NCI-H1105 treated with DMSO at 0.1 percent for 48 hours (cell line): ENCODE results near the gene NAALADL2.

Experiments
- DNase-seq: peaks from one replicate; lab custom pipeline; 2025; lab: John Stamatoyannopoulos, UW

NAALADL2 gene

DNA sequence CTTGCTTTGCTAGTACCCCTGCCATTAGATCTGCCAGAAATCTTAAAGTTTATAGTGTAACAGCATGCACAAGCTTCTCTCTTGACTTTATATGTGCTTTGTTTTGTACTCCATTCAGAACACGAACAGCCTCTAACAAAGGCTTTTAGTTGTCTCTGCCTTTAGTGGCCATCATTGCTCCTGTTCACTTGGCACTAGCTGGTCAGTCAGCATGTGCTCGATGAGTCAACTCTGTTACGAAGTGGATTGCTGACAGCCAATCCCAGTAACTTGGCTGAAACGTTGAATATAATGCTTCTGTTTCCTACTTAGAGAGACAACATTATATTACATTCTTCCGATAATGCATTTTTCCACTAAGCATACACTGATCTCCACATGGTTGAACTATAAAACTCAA lies 349.2 kb downstream of the NAALADL2 start:
- no peak for DNase-seq

DNA sequence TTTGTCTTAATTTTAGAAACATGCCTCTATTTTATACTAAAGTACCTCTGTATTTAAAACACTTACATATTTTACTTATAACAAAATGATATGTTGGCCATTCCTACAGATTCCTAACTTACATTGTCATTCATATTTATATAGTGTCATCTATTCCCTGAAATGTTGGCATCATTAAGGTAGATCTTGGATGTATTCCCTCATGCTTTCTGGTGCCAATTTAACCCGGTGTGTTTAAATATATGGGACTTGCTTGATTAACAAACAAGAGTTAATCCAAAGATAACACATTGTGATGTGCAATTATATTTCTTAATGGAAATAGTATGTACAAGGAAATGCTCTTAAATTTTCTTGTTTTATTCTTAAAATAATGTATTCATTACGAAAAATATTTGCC lies 352.3 kb downstream of the NAALADL2 start:
- DNase-seq, result no peak

DNA sequence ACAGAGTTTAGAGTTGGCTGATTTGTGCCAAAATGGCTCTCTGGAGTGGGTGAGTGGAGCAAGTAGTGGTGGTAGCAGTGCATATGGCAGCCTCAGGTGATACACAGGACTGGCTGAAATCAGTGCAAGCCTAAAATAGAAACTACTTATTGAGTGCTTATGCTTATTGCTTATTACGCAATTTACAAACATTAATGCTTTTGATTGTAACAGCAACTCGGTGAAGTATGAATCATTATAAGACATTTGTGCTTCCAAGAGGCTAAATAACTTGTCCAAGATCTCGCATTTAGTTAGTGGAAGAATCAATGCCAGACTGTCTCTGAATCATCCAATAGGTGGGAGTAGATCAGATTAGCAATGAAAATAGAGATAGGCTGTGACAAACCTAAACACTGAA lies 353.8 kb downstream of the NAALADL2 start:
- DNase-seq, result no peak

DNA sequence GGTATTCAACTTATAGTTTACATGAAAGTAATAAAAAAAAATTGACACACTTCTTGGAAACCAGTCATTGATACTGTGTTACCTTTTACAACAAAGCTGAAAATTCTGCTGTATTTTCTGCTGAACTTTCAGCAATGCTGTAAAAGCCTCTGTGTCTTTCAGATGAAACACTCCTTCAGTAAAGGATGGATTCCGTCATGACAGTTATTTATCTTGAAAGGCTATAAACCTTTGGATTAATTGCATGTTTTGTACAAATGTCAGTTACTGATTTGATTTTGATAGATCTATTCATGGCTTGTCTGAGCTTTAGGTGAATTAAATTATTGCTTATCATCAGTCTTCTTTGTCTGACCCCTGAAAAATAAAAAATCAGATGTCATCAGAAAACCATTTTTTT lies 355.1 kb downstream of the NAALADL2 start:
- DNase-seq, result no peak

DNA sequence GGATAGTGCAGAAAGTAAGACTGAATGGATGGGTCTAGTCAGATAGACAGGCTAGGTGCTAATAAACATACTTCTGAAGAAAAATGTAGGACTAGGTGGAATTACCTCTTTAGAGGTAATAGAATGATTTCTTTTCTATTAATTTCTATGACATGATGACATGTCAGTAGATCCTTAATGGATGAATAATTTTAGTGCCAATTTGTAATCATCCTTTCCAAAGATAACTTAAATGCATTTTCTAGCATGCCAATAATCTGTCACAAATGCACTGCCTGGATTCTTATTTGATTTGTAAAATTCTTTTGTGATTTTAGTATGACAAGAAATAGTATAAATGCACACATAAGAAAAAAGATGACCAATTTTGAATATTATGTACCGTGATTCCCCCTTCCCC lies 356.7 kb downstream of the NAALADL2 start:
- DNase-seq, result no peak

DNA sequence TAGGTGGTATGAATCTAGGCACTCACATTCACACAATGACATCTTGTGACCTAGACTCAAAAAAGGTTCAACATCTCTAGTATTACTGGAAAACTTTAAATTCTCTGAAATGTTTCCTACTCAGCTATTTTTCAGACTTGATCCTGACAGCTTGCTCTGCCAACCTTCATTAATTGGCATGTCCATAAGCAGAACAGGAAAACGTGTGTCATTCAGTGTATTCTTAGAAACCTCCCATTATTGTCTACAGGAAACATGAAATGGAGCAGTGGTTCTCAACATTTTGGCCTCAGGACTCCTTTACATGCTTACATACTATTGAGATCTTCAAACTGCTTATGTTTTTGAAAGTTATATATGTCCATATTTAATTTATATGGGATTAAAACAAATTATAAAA lies 363.2 kb downstream of the NAALADL2 start:
- no peak for DNase-seq

DNA sequence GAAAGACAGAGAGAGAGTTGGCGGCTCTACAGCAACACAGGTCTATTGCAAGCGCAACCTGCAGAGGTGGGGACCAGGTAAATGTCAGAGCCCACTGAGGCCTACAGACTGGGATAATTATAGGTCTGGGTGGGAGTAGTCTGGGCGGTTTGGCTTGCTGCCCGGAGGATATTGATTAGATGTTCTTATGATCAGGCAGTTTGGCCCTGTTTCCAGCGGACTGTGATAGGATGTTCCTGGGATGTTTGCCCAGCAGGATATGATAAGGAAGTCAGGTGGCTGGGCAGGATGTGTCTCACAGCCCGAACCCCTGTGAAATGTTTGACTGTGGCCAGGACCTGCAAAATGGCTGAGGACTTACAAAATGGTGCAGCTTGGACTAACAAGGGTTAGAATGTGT lies 364.9 kb downstream of the NAALADL2 start:
- DNase-seq, result peak; percentile 80

DNA sequence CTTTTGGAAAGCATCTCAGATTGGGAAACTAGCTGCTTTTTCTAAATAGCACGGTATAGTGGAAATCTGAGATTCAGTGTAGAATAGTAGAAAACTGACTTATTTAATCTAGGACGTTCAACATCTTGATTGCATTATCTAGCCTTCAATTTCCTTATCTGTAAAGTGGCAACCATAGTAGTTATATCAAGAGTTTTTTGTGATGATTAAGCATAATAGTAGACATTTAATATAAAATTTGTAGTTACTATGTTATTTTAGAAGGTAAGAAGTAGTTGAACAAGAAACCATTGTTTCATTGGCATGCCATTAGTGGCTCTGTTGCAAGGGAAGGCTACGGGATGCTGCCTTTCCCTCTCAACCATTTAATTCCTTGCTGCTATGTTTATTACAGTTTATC lies 367.3 kb downstream of the NAALADL2 start:
- DNase-seq, result no peak

DNA sequence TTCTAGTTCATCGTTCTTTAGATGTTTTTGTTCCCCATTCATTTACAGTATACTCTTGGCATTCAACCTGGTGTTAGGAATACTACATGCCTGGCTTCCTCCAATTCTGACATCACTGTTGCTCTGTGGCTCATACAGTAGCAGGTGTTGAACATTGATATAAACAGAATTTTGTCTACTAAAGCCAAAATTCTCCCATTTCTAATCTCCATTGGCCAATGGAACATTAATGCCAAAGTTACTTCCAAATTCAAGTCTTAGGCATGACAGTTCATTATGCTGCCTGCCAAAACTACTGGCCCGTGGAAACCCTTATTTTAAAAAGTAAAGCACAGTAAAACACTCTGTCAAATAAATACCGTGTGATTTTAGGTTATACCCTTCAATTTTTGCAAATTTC lies 368.0 kb downstream of the NAALADL2 start:
- DNase-seq, result no peak

DNA sequence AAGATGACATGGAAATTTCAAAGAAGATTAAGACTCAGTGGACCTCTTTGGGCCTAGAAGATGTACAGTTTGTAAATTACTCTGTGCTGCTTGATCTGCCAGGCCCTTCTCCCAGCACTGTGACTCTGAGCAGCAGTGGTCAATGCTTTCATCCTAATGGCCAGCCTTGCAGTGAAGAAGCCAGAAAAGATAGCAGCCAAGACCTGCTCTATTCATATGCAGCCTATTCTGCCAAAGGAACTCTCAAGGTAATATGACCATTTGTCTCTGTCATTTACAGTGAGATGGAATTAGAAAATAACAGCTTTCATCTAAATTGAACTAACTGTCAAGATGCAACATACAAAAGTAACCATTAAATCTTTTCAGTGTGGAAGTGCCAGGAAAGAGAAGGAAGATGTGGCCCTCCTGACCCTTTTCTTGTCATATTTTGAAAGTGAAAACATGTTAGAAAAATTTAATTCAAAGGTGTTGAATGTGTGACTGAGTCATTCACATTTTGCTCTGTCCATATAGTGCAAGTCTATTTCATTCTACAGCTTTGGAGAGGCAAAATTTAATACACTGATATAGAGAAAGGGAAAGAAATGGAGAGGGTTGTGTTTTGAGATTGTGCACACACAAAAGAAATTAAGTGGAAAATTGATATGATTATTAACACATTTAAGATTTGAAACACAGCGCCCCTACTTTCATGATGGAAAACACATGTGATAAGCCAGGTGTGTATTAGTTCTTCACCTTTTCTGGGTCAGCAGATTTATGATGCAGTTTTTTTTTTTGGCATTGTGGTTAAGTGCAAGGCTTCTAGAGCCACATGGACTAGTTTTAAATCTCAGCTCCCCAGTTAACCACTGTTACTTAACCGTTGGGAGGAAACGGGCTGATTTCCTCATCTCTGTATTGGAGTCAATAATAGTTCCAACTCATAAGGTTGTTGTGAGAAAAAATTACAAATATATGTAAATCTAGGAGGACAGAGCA lies 375.1 kb downstream of the NAALADL2 start:
- no peak for DNase-seq

DNA sequence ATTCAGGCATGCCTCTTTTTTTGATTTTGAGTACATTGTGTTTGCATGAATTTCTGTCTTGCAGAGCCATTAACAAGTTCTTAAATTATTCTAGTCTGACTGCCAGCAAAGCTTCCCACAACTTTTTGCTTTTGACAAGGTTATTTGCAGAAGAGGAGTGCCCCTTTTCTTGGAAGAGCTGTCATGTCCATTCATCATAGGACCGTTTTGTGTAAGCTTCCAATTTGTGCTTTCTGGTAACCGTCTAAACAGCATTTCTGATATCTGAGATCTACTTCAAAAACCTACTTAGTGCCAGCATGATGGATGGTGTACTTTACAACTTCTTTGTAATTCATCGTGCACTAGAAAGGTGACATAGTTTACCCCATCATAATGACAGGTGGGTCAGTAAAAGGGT lies 379.7 kb downstream of the NAALADL2 start:
- peak; percentile 99 for DNase-seq

DNA sequence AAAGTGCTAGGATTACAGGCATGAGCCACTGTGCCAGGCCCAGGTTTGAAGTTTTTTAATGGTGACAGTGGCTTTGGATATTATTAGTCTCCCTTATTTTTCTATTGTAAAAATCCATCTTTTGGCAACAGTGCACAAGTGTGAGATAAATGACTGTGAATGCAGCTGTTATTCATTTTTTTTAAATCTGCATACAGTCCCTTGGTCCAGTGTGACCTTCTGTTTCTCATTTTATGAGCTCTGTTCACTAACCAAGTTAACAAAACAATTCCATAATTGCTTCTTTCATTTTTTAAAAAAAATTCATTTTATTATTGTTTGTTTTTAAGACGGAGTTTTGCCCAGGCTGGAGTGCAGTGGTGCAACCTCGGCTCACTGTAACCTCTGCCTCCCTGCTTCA lies 381.8 kb downstream of the NAALADL2 start:
- DNase-seq, result no peak

DNA sequence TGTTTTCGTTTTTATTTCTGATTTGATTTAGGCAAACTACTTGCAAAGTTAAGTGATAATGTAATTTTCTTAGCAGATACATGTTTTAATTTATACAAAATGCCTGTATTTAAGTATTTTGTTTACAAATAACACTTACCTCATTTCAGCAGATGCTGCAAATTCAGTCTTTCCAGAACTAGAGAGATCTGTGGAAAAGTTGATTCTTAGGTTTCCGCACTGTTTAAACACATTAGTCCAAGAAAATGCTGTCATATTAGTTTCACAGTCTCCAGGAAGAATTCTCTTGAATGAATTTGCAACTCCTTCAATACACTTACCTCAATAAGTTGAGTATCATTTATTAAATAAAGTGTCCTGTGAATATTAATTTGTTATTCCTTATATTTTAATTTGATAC lies 383.1 kb downstream of the NAALADL2 start:
- DNase-seq, result no peak

DNA sequence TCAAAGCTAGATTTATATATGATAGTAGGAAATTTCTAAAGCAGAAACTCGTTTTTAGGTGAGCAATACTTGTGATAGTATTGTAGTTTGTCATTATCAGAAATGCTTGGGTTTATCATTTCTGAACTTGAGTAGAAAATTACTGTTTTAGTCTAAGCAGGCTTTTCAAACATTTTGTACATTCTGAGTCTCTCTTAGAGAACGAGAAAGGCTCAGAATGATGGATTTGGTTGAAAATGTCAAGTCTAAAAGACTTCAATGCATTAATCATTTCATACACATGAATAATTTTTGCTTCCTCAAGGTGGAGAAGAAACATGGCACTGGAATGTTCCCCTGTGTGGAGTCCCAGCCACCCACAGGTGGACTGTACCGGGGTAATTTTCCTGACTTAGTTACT lies 387.1 kb downstream of the NAALADL2 start:
- no peak for DNase-seq

DNA sequence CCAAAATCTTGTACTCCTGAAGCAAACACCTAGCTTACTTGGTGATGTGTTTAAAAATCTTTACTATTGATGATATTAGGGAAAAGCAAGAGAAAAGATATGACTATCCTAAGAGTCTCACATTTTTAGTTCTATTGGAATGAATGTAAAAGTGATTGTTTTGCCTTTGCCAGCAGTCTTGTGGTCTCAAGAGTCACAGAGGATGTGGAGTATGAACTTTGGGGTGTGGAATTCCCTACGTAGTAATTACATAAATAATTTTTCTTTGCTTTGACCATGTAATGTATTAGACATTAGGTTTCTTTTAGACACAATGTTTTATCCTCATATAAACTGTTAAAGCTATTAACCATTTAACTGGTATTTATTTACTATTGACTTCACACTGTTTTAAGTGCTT lies 387.6 kb downstream of the NAALADL2 start:
- DNase-seq, result no peak

DNA sequence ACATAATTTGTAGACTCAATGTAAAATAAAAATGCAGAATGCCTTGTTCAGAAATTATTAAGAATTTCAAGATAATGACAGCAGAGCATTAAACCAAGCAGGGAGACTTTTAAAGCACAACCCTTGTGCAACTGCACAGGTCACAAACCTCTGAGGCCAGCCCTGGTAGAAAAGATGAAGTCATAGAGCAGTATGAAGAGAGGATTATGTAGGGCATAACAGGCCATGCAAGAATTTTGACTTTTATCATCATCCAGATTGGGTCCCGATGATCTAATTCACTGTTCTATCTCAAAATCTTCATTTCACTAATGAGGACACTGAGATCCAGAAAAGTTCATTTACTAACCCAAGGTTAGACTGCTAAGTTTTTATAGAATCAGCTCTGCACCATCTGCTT lies 388.5 kb downstream of the NAALADL2 start:
- no peak for DNase-seq

DNA sequence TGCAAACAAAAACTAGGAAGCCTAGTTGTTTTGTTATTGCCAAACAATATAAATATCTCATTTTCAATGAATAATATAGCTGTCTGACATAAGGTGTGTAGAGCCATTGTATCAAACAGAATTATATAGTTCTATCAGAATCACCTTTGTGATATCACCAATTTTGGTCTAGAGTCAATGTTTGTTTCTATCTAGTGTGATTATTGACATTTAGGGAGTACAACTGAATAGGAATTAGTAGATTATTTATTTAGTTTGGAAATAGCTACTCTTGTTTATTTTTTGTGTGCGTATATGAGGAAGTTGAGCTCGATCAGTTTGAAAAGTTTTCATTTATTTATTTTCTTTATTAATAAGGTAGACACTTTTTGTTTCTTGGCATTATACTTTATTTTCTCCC lies 389.7 kb downstream of the NAALADL2 start:
- DNase-seq, result no peak

DNA sequence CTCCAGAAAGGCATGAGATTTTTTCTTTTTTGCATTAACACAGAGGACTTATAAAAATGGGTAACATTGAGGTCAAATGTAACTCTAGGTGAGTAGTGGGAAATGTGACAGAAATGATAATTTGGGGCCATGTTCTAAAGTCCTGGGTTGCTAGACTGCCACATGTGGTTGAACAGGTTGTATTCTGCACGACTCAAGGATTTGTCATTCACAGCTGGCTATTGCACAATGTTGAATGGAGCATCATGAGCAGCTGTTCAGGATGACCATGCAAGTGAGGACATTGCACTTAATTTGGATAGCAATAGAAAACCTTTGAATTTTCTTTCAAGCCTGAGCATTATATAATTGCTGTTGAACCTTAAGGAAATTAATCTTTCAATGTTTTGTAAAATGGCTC lies 396.6 kb downstream of the NAALADL2 start:
- DNase-seq, result no peak

DNA sequence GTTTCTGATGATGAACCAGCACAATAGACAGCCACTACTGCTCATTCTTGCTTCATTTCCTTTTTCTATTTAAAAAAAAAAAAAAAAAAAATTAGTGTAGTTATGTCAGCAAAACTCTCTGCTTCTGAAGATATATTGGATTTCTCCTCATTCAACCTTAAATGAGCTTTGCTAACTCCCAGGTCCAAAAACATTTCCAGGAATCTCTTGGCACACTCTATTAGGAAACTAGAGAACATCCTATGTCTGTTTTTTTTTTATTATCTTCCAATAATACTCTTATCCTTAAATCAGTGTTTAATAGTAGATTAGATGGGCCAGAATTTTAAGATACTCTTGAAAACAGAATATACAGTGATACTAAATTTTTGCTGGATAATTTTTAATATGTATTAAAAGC lies 398.0 kb downstream of the NAALADL2 start:
- no peak for DNase-seq

DNA sequence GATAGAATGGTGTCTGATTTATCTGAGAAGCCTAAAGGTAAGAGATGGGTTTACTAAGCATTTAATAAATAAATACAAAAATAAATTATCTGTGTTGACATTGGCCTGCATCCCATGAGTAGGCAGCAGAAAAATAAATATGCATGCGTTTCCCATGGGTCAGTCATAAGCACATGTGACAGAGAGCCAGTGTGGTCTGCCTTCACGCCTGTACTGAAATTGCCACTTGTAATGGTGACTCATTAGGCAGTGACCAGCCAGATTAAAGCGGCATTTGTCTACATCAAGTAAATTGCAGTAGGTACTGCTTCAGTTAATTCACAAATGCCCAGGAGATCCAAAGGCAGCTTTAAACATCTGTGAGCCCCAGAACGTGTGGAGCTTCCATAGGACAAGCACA lies 399.6 kb downstream of the NAALADL2 start:
- DNase-seq, result no peak

DNA sequence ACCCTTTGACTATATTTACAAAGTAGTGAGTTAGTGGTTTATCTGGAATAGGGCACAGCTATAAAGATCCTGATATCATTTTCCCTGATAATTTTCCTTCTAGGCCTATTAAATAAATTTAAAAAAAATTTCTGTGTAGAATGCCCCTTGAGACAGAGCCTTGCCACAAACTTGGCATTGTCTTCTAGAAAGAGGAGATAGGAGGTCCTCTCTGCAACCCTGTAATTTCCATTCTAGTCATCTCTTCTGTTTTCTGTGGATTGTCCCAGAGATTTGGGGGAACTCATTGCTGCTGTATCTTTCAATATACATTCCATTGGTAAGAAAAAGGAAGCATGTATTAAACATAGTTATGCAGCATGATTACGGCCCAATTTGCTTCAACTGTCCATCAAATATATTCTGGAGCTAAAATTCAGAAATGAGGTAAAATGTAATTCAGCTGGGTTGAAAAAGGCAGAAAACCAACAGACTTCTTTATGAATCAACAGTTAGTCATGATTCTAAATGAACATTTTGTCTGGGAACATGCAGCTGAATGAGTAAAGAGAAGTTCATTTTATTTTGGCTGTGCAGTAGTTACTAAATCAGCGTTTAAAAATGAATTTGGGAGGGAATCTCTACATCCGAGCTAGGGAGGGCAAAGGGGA lies 401.1 kb downstream of the NAALADL2 start:
- no peak for DNase-seq

DNA sequence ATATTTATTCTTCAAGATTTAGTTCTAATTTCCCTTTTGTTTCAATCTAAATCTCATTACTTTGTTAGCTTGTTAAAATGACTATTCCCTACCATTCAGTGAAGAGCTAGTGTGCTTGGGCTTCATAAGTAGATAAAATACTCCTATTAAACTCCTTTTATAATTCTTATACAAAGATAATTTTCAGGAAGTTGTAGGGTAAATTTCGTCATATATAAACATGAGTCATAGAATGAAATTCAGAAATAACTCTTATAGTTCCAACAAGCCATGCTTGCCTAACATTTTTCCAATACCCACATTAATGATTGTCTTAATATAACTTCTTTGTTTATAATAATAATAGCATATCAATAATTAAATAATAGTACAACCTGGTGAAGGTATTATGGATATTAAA lies 407.3 kb downstream of the NAALADL2 start:
- DNase-seq, result no peak

DNA sequence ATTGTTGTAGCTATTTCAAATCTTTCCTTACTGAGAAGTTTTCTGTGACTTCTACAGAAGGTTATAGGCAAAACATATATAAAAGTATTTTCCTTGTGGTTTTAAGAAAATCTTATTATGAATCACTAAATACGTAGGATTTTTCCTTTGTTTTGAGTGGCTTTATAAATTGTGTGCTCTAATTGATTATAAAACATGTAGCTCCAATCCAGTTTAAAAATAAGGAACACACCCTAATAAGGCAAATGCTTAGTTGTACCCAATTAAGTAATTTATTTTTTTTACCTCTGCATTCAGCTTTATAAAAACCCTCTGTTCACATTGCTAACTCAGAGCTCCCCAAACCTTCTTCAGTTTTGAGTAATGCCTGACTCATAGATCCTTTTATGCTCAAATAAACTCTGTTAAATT lies 408.0 kb downstream of the NAALADL2 start:
- DNase-seq, result no peak

DNA sequence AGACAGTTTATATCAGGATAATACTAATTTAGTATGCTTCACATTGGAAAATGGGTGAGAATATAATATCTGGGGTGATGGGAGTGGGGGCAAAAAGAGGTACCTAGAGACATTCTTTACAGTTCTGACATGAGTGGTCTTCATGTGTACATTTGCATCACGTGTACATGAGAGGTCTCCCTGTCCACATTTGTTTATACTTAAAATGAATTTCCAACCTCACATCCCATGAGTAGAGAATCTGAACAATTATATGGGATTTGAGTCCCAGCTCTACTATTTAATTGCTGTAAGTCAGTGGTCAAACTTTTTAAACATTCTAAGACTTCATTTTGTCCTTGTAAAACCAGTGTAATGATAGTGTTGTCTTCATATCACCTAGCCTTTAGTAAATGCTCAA lies 408.4 kb downstream of the NAALADL2 start:
- no peak for DNase-seq
